ENCODE data around the gene ZNF609. TPM values are rescaled to one million over a fixed set of nuclear protein-coding genes. Genes with fewer than 3 reads are reported as not detected.

Gene ZNF609
- total RNA-seq, 4 donors from 2014 or later: 38.3 to 53.7 (median 45.3) TPM

GRCh38 chr15:64527263-64527984, 67.0 kb downstream of the ZNF609 start:
- TF ChIP-seq POLR2A (IDR thresholded peaks at IDR 0.05; ENCODE audit: low read depth) (no peak), POLR2AphosphoS5 (IDR thresholded peaks at IDR 0.05) (no peak), CTCF (IDR thresholded peaks at IDR 0.05) (no peak), EP300 (IDR thresholded peaks at IDR 0.05) (no peak)
- Histone ChIP-seq H3K27ac (replicated peaks in 1 of 4) (no peak overlapping the region), H3K9me3 (no peaks in the 10 kb centered on the region), H3K4me3 (no peak overlapping the region), H3K27me3 (no peaks in the 10 kb centered on the region), H3K36me3 (peaks cover 0 to 10% (median 0%) of the 10 kb centered on the region in 4 donors), H3K4me1 (peaks cover 0 to 46% (median 15%) of the 10 kb centered on the region in 4 donors)
- WGBS: 80% methylated on average over 4 of the region's 4 CpGs
- no peak for DNase-seq (ENCODE audit: extremely low spot score)
- intact Hi-C loops (cut with DNase I): loop anchor here (10.0 kb wide), 1 partner anchor 63 kb away; the partner anchor contains the start of gene ZNF609

GRCh38 chr15:64528871-64529270, 68.5 kb downstream of the ZNF609 start:
- Histone ChIP-seq H3K9me3 (no peaks in the 10 kb centered on the region), H3K4me1 (peaks cover 0 to 39% (median 5%) of the 10 kb centered on the region in 4 donors), H3K27me3 (no peaks in the 10 kb centered on the region), H3K27ac (replicated peaks in 1 of 4) (no peak overlapping the region), H3K4me3 (no peak overlapping the region), H3K36me3 (peaks cover 0 to 10% (median 0%) of the 10 kb centered on the region in 4 donors)
- TF ChIP-seq CTCF (IDR thresholded peaks at IDR 0.05) (no peak), EP300 (IDR thresholded peaks at IDR 0.05) (no peak), POLR2A (IDR thresholded peaks at IDR 0.05; ENCODE audit: low read depth) (no peak), POLR2AphosphoS5 (IDR thresholded peaks at IDR 0.05) (no peak)
- DNase-seq (ENCODE audit: extremely low spot score): no peak
- WGBS: 97% methylated on average over 5 of the region's 10 CpGs
- intact Hi-C loops (cut with DNase I): loop anchor here (10.0 kb wide), 1 partner anchor 64 kb away; the partner anchor contains the start of gene ZNF609

GRCh38 chr15:64530472-64530871, 70.1 kb downstream of the ZNF609 start:
- TF ChIP-seq POLR2AphosphoS5 (IDR thresholded peaks at IDR 0.05): no peak
- TF ChIP-seq CTCF (IDR thresholded peaks at IDR 0.05): no peak
- no peak for TF ChIP-seq EP300 (IDR thresholded peaks at IDR 0.05)
- no peak for TF ChIP-seq POLR2A (IDR thresholded peaks at IDR 0.05; ENCODE audit: low read depth)
- Histone ChIP-seq H3K36me3 (peaks cover 0 to 10% (median 0%) of the 10 kb centered on the region in 4 donors), H3K27me3 (no peaks in the 10 kb centered on the region), H3K4me1 (peaks cover 0 to 51% (median 6%) of the 10 kb centered on the region in 4 donors), H3K27ac (replicated peaks in 1 of 4) (no peak overlapping the region), H3K4me3 (no peak overlapping the region), H3K9me3 (no peaks in the 10 kb centered on the region)
- intact Hi-C loops (cut with DNase I): no loop called here
- DNase-seq (ENCODE audit: extremely low spot score): no peak
- WGBS: 41% methylated on average over 1 of the region's 1 CpG

- H3K36me3 ChIP-seq: peaks cover 0 to 10% (median 0%) of the 10 kb centered on the region in 4 donors
- no peak overlapping the region for H3K27ac ChIP-seq (replicated peaks in 1 of 4)
- no peaks in the 10 kb centered on the region for H3K27me3 ChIP-seq
- no peak overlapping the region for H3K4me3 ChIP-seq
- TF ChIP-seq POLR2A (IDR thresholded peaks at IDR 0.05; ENCODE audit: low read depth) (no peak), EP300 (IDR thresholded peaks at IDR 0.05) (no peak), POLR2AphosphoS5 (IDR thresholded peaks at IDR 0.05) (no peak), CTCF (IDR thresholded peaks at IDR 0.05) (no peak)
- H3K4me1 ChIP-seq: peaks cover 0 to 55% (median 9%) of the 10 kb centered on the region in 4 donors
- no peaks in the 10 kb centered on the region for H3K9me3 ChIP-seq
- intact Hi-C loops (cut with DNase I): no loop called here
- DNase-seq (ENCODE audit: extremely low spot score): no peak
These were observed 70.5 kb downstream of the ZNF609 start for GRCh38 chr15:64530918-64531317.
